ENCODE results near the gene TP53INP2. TPM values are rescaled to one million over a fixed set of nuclear protein-coding genes. Genes with fewer than 3 reads are reported as not detected.

Gene TP53INP2
- total RNA-seq, 4 donors from 2014 or later: 21.9 to 39.7 (median 31.2) TPM

DNA sequence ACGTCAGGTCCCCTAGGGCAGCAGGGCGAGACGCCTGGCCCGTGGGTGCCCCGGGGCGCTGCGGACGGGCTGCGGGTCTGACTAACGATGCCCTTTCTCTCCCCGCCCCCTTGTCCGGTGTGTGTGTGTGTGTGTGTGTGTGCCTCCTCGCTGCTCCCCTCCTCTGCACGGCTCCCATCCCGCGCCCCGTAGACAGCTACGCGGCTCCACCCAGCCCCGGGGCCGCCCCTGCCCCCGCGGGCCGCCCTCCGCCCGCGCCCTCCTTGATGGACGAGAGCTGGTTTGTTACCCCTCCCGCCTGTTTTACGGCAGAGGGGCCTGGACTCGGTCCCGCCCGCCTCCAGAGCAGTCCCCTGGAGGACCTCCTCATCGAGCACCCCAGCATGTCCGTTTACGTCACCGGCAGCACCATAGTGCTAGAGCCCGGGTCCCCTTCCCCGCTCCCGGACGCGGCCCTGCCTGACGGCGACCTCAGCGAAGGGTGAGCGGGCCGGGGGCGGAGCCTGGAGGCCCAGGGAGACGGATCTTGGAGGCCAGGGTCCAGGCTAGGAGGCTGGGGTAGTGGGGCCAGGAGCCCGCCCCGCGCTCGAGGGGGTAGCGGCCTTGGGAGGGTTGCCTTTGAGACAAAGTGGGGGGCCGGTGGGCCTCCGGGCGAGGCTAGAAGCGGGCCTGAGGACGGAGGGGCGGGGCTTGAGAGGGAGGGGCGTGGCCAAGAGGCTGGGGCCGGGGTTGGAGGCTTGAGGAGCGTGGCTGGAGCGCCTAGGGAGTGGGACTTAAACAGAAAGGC is 5.1 kb downstream of the TP53INP2 start:
- peaks cover 27 to 50% of the 10 kb centered on the region in 2 donors for H3K4me1 ChIP-seq
- H3K4me3 ChIP-seq (replicated peaks in 1 of 3): peak overlapping the region; percentile 66 to 80 (median 78)
- 1 to 3% methylated on average over 12 to 39 of the region's 64 CpGs for WGBS, 2 donors
- intact Hi-C loops (cut with DNase I): loop anchor here (5.0 kb wide), 1 partner anchor 147 kb away; no protein-coding TSS in a partner anchor
- H3K36me3 ChIP-seq: no peaks in the 10 kb centered on the region
- H3K27me3 ChIP-seq: no peaks in the 10 kb centered on the region
- peak; percentile 79 to 86 for DNase-seq
- no peaks in the 10 kb centered on the region for H3K9me3 ChIP-seq
- peak overlapping the region; percentile 86 to 98 (median 97) for H3K27ac ChIP-seq
- TF ChIP-seq POLR2A (IDR thresholded peaks at IDR 0.05): peak in 1 of 2 donors; percentile 50
- TF ChIP-seq, protein P1, sequence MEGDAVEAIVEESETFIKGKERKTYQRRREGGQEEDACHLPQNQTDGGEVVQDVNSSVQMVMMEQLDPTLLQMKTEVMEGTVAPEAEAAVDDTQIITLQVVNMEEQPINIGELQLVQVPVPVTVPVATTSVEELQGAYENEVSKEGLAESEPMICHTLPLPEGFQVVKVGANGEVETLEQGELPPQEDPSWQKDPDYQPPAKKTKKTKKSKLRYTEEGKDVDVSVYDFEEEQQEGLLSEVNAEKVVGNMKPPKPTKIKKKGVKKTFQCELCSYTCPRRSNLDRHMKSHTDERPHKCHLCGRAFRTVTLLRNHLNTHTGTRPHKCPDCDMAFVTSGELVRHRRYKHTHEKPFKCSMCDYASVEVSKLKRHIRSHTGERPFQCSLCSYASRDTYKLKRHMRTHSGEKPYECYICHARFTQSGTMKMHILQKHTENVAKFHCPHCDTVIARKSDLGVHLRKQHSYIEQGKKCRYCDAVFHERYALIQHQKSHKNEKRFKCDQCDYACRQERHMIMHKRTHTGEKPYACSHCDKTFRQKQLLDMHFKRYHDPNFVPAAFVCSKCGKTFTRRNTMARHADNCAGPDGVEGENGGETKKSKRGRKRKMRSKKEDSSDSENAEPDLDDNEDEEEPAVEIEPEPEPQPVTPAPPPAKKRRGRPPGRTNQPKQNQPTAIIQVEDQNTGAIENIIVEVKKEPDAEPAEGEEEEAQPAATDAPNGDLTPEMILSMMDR (IDR thresholded peaks at IDR 0.05): no peak

DNA sequence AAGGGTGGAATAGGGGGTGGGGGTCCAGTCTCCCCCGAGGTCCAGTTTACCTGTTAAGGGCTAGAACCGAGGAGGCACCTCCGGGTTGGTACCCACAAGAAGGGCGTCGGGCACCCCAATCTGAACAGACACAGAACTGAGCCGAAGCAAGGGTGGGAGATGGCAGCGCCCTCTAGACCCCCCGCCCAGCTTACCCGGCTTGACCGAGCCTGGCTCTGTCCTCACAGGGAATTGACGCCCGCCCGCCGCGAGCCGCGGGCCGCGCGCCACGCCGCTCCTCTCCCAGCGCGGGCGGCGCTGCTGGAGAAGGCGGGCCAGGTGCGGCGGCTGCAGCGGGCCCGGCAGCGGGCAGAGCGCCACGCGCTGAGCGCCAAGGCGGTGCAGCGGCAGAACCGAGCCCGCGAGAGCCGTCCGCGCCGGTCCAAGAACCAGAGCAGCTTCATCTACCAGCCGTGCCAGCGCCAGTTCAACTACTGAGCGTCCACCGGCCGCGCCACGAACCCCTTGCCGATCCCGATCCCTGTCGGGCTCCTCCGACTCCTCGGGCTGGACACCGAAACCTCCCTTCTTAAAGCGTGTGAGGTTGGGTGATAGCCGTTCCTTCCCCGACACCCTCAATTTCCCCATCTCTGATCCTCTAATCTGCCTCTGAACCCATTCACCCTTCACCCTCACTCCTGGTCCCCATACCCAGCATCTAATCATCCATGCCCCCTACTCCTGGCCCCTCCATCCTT is 5.9 kb downstream of the TP53INP2 start:
- Histone ChIP-seq H3K27ac (peak overlapping the region; percentile 86 to 98 (median 97)), H3K36me3 (no peaks in the 10 kb centered on the region), H3K27me3 (no peaks in the 10 kb centered on the region), H3K4me1 (peaks cover 24 to 46% of the 10 kb centered on the region in 2 donors), H3K9me3 (no peaks in the 10 kb centered on the region), H3K4me3 (replicated peaks in 1 of 3) (peak overlapping the region; percentile 66 to 80 (median 78))
- peak; percentile 79 to 81 for DNase-seq
- TF ChIP-seq, protein P1 (IDR thresholded peaks at IDR 0.05): peak in 2 of 6 experiments; percentile 19 to 25
- TF ChIP-seq POLR2A (IDR thresholded peaks at IDR 0.05): no peak
- 9 to 11% methylated on average over 26 to 33 of the region's 61 CpGs for WGBS, 2 donors
- intact Hi-C loops (cut with DNase I): loop anchor here (5.0 kb wide), 1 partner anchor 148 kb away; no protein-coding TSS in a partner anchor

DNA sequence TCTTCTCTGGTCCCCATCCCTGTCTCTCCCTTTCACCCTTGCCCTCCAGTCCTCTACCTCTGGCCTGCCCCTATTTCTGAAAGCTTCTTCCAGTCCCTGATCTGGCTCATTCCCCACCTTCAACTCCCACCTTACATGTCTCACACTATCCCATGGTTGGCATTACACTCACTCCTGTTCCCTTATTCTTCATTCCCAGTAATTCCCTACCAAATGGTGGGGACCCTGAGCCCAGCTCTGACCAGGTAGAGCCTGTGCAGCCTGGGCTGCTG is 6.4 kb downstream of the TP53INP2 start:
- TF ChIP-seq POLR2A (IDR thresholded peaks at IDR 0.05): no peak
- TF ChIP-seq, protein P1 (IDR thresholded peaks at IDR 0.05): no peak
- DNase-seq: no peak
- Histone ChIP-seq H3K36me3 (no peaks in the 10 kb centered on the region), H3K27ac (no peak overlapping the region), H3K4me1 (peaks cover 19 to 41% of the 10 kb centered on the region in 2 donors), H3K4me3 (replicated peaks in 1 of 3) (peak overlapping the region in 1 of 3 donors; percentile 78), H3K27me3 (no peaks in the 10 kb centered on the region), H3K9me3 (no peaks in the 10 kb centered on the region)
- intact Hi-C loops (cut with DNase I): no loop called here

DNA sequence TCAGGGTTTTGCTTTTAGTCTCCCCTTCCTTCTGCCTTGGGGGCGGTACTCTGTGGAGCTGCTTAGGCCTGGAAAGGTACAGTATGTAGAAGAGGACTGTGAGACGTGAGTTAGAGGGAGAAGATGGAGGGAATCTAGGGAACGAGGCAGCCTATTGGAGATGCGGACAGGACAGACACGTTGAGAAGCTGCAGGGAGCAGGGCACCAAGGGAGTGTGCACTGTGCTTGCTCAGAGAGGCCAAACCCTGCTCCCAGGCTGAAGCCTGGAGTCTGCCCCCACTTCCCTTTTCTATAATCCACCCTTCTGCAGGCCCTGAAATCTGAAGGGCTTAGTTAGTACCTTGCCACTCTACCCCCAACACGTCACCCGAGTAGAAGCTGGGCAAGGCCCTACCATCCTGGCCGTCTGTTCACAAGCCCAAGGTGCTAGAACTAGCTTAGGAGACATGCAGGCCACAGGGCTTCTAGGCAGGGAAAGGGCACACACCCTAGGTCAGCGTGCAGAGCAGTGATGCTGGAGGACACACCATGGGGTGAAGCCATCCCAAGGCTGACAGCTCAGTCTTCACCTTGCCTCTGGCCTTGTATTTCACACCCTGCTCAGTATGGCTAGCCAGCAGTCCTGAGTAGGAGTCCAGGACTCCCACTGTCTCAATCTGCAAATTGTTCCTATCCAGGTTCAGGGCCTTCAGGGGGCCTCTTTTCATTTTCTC is 6.9 kb downstream of the TP53INP2 start:
- H3K9me3 ChIP-seq: no peaks in the 10 kb centered on the region
- H3K27me3 ChIP-seq: no peaks in the 10 kb centered on the region
- 86 to 93% methylated on average over 8 of the region's 9 CpGs for WGBS, 2 donors
- no peaks in the 10 kb centered on the region for H3K36me3 ChIP-seq
- H3K4me3 ChIP-seq (replicated peaks in 1 of 3): no peak overlapping the region
- no peak overlapping the region for H3K27ac ChIP-seq
- intact Hi-C loops (cut with DNase I): no loop called here
- peaks cover 14 to 36% of the 10 kb centered on the region in 2 donors for H3K4me1 ChIP-seq
- no peak for TF ChIP-seq POLR2A (IDR thresholded peaks at IDR 0.05)
- TF ChIP-seq, protein P1 (IDR thresholded peaks at IDR 0.05): no peak
- DNase-seq: no peak
